K562 (cell line): ENCODE data around the gene CHCHD6. TPM values are rescaled to one million over a fixed set of nuclear protein-coding genes. Genes with fewer than 3 reads are reported as not detected.

ENCODE experiments used
- BHLHE40 ChIP-seq: IDR thresholded peaks from 2 replicates; pipeline ENCODE4 v1.6.1; 2011; ENCODE audit warnings: low read length, improper control_type of control experiment
- POLR2AphosphoS5 ChIP-seq: IDR thresholded peaks from 2 replicates; pipeline ENCODE4 v1.6.1; 2011; ENCODE audit warnings: mild to moderate bottlenecking, low read depth, low read length, moderate library complexity; ENCODE audit not compliant: control insufficient read depth, insufficient read depth
- SMAD1 ChIP-seq: fragments of 150-350 bp; IDR thresholded peaks from 2 replicates; pipeline ENCODE4 v1.6.1; 2014; ENCODE audit warnings: low read length, low read depth; ENCODE audit not compliant: partially characterized antibody
- ZNF589 ChIP-seq: fragments of 200-800 bp; sonication (Bioruptor generic); IDR thresholded peaks from 2 replicates; pipeline ENCODE4 v1.6.1; 2016; ENCODE audit warnings: low read depth, missing genetic modification characterization, missing compliant biosample characterization
- polyA plus RNA-seq, 8 experiments: library from polyadenylated mRNA; depleted of rRNA in 4 of 8; stranded (reverse) in 5 of 8; unstranded in 3 of 8; fragments of >200 nt; fragmentation: Nextera tagmentation in 2 of 8; fragmentation: Illumina TruSeq in 1 of 8; extraction: Ambion mirVana in 2 of 8; extraction: Trizol in 1 of 8; gene quantifications; 2 replicates each; pipeline versions ENCODE4 v1.2.1 to v1.2.3, GENCODE V29; 2011 to 2014; ENCODE audit warnings: inconsistent platforms in 1 of 8, missing spikeins in 1 of 8
- total RNA-seq, 7 experiments: library from RNA; depleted of rRNA in 6 of 7; stranded (reverse); fragments of >200 nt in 6 of 7; fragmentation: Illumina TruSeq in 2 of 7; extraction: Trizol in 2 of 7; gene quantifications; 2 replicates each; pipeline versions ENCODE4 v1.2.1 to v1.2.3, GENCODE V29; 2011 to 2021; ENCODE audit warnings: low replicate concordance in 1 of 7
- TF ChIP-seq, protein P1 (sequence below): fragments of 450-650 bp; formaldehyde crosslinking; IDR thresholded peaks from 2 replicates; pipeline ENCODE4 v1.4.0; 2020; ENCODE audit warnings: mild to moderate bottlenecking
- TF ChIP-seq, protein P2 (sequence below): fragments of 450-650 bp; IDR thresholded peaks from 2 replicates; pipeline ENCODE4 v1.6.1; 2016; ENCODE audit warnings: low read depth
- TF ChIP-seq, protein P3 (sequence below): sonication (generic); formaldehyde crosslinking; IDR thresholded peaks from 2 replicates; pipeline ENCODE4 v1.8.1; 2023; ENCODE audit warnings: mild to moderate bottlenecking, missing genetic modification reagents

CHCHD6 gene
- total and polyA plus RNA-seq, 9 of the 15 experiments (the other 6 are each of a cell fraction or from before 2014, with no cell fraction given), result 4.6 to 18.6 (median 10.9) TPM

DNA sequence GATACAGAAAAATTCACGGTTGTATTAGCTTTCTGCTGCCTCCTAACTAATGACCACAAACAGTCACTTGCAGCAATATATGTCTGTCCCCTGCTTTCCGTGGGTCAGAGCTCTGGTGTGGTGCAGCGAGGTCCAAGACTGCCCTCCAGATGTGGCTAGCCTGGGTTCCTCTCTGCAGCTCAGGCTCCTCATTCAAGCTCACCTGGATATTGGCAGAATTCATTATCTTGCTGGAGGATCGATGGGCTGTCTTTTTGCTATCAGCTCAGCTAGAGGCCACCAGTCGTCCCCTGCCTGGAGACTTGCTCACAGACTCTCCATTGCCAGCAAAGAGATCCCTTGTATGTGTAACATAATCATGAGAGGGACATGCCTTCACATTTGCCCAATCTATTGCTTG is 266.1 kb downstream of the CHCHD6 start (continued):
- TF ChIP-seq, protein P1, sequence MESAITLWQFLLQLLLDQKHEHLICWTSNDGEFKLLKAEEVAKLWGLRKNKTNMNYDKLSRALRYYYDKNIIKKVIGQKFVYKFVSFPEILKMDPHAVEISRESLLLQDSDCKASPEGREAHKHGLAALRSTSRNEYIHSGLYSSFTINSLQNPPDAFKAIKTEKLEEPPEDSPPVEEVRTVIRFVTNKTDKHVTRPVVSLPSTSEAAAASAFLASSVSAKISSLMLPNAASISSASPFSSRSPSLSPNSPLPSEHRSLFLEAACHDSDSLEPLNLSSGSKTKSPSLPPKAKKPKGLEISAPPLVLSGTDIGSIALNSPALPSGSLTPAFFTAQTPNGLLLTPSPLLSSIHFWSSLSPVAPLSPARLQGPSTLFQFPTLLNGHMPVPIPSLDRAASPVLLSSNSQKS, result no peak
- no peak for TF ChIP-seq BHLHE40
- TF ChIP-seq, protein P2, sequence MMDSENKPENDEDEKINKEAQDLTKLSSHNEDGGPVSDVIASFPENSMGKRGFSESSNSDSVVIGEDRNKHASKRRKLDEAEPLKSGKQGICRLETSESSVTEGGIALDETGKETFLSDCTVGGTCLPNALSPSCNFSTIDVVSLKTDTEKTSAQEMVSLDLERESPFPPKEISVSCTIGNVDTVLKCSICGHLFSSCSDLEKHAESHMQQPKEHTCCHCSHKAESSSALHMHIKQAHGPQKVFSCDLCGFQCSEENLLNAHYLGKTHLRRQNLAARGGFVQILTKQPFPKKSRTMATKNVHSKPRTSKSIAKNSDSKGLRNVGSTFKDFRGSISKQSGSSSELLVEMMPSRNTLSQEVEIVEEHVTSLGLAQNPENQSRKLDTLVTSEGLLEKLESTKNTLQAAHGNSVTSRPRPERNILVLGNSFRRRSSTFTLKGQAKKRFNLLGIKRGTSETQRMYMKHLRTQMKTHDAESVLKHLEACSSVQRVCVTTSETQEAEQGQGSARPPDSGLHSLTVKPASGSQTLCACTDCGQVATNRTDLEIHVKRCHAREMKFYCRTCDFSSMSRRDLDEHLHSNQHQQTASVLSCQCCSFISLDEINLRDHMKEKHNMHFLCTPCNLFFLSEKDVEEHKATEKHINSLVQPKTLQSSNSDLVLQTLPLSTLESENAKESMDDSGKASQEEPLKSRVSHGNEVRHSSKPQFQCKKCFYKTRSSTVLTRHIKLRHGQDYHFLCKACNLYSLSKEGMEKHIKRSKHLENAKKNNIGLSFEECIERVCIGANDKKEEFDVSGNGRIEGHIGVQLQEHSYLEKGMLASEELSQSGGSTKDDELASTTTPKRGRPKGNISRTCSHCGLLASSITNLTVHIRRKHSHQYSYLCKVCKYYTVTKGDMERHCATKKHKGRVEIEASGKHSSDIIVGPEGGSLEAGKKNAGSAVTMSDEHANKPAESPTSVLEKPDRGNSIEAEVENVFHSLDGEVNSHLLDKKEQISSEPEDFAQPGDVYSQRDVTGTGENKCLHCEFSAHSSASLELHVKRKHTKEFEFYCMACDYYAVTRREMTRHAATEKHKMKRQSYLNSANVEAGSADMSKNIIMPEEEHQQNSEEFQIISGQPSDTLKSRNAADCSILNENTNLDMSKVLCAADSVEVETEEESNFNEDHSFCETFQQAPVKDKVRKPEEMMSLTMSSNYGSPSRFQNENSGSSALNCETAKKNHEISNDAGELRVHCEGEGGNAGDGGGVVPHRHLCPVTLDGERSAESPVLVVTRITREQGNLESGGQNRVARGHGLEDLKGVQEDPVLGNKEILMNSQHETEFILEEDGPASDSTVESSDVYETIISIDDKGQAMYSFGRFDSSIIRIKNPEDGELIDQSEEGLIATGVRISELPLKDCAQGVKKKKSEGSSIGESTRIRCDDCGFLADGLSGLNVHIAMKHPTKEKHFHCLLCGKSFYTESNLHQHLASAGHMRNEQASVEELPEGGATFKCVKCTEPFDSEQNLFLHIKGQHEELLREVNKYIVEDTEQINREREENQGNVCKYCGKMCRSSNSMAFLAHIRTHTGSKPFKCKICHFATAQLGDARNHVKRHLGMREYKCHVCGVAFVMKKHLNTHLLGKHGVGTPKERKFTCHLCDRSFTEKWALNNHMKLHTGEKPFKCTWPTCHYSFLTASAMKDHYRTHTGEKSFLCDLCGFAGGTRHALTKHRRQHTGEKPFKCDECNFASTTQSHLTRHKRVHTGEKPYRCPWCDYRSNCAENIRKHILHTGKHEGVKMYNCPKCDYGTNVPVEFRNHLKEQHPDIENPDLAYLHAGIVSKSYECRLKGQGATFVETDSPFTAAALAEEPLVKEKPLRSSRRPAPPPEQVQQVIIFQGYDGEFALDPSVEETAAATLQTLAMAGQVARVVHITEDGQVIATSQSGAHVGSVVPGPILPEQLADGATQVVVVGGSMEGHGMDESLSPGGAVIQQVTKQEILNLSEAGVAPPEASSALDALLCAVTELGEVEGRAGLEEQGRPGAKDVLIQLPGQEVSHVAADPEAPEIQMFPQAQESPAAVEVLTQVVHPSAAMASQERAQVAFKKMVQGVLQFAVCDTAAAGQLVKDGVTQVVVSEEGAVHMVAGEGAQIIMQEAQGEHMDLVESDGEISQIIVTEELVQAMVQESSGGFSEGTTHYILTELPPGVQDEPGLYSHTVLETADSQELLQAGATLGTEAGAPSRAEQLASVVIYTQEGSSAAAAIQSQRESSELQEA, result no peak
- TF ChIP-seq, protein P3, sequence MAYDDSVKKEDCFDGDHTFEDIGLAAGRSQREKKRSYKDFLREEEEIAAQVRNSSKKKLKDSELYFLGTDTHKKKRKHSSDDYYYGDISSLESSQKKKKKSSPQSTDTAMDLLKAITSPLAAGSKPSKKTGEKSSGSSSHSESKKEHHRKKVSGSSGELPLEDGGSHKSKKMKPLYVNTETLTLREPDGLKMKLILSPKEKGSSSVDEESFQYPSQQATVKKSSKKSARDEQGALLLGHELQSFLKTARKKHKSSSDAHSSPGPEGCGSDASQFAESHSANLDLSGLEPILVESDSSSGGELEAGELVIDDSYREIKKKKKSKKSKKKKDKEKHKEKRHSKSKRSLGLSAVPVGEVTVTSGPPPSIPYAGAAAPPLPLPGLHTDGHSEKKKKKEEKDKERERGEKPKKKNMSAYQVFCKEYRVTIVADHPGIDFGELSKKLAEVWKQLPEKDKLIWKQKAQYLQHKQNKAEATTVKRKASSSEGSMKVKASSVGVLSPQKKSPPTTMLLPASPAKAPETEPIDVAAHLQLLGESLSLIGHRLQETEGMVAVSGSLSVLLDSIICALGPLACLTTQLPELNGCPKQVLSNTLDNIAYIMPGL (CRISPR knock-in tag), result no peak
- no peak for TF ChIP-seq POLR2AphosphoS5
- TF ChIP-seq ZNF589 (CRISPR knock-in tag), result no peak
- no peak for TF ChIP-seq SMAD1
